HL-60 (cell line): ENCODE results near the gene EFCAB6.

Experiments
- CTCF ChIP-seq: IDR thresholded peaks from one replicate; pipeline ENCODE4 v1.5.1; 2011; ENCODE audit warnings: low read length, control low read depth, inconsistent platforms; ENCODE audit not compliant: insufficient read depth
- GABPA ChIP-seq: IDR thresholded peaks from 2 replicates; pipeline ENCODE4 v1.6.1; 2012; ENCODE audit warnings: low read depth
- POLR2AphosphoS5 ChIP-seq: IDR thresholded peaks from 2 replicates; pipeline ENCODE4 v1.6.1; 2012; ENCODE audit warnings: low read depth

GRCh38 chr22:43484227-43484626, 327.9 kb downstream of the EFCAB6 start:
- no peak for TF ChIP-seq CTCF
- no peak for TF ChIP-seq GABPA
- no peak for TF ChIP-seq POLR2AphosphoS5
